Coronary artery (tissue), 2 donors: ENCODE results near the gene TMCC1.
"Not testable (repeated sequence)": the region's sequence is repeated elsewhere in the genome, so short reads cannot be mapped to it uniquely, and the experiment has no call there.

ENCODE experiments used
- DNase-seq: peaks from one replicate; pipeline ENCODE4 v3.0.0-alpha.2; 2017; ENCODE audit warnings: low spot score
- H3K27ac ChIP-seq, 2 donors: fragments of 200-600 bp; sonication (generic); one replicate each; pipeline ENCODE4 v1.5.1; 2016 to 2019
- H3K4me3 ChIP-seq: fragments of 200-600 bp; sonication (generic); 2 replicates; pipeline ENCODE4 v1.5.1; 2016; ENCODE audit warnings: mild to moderate bottlenecking, moderate library complexity
- CTCF ChIP-seq: fragments of 200-600 bp; sonication (generic); IDR thresholded peaks from one replicate; pipeline ENCODE4 v1.5.1; 2019; ENCODE audit warnings: antibody characterized with exemption

Gene TMCC1

GRCh38 chr3:129676985-129677384, 216.5 kb downstream of the TMCC1 start:
- no peak for DNase-seq
- TF ChIP-seq CTCF: no peak
- Histone ChIP-seq H3K4me3 (no peak overlapping the region), H3K27ac (no peak overlapping the region)

GRCh38 chr3:129674798-129675123, 218.8 kb downstream of the TMCC1 start:
- H3K4me3 ChIP-seq, DNase-seq, H3K27ac ChIP-seq: not testable (repeated sequence)

- DNase-seq: no peak
- H3K27ac ChIP-seq: no peak overlapping the region
- no peak overlapping the region for H3K4me3 ChIP-seq
- no peak for TF ChIP-seq CTCF
Observed at GRCh38 chr3:129673897-129674797, 219.4 kb downstream of the TMCC1 start.

GRCh38 chr3:129673012-129673411, 220.5 kb downstream of the TMCC1 start:
- no peak overlapping the region for H3K27ac ChIP-seq
- no peak for TF ChIP-seq CTCF
- DNase-seq: no peak
- no peak overlapping the region for H3K4me3 ChIP-seq

- no peak for TF ChIP-seq CTCF
- DNase-seq: no peak
- H3K27ac ChIP-seq: no peak overlapping the region
- no peak overlapping the region for H3K4me3 ChIP-seq
Observed at GRCh38 chr3:129672412-129672811, 221.1 kb downstream of the TMCC1 start.

- no peak overlapping the region for H3K27ac ChIP-seq
Observed at GRCh38 chr3:129665024-129665768, 228.3 kb downstream of the TMCC1 start.

More at GRCh38 chr3:129665024-129665768, 228.3 kb downstream of the TMCC1 start:
- no peak overlapping the region for H3K4me3 ChIP-seq
- DNase-seq: no peak
- no peak for TF ChIP-seq CTCF
